Thyroid gland (tissue), 4 donors: ENCODE results near the gene MRNIP.
"Not testable (repeated sequence)": the region's sequence is repeated elsewhere in the genome, so short reads cannot be mapped to it uniquely, and the experiment has no call there.

Source experiments
- CTCF ChIP-seq, 6 experiments: fragments of 200-600 bp in 3 of 6; fragments of 450-650 bp in 3 of 6; sonication (generic) in 3 of 6; IDR thresholded peaks; one replicate each; pipeline ENCODE4 v1.5.1; 2016 to 2019; ENCODE audit warnings: antibody characterized with exemption in 6 of 6, mild to moderate bottlenecking in 2 of 6, inconsistent platforms in 1 of 6, moderate library complexity in 1 of 6
- POLR2A ChIP-seq, 2 donors: fragments of 450-650 bp; IDR thresholded peaks; one replicate each; pipeline ENCODE4 v1.6.1; 2017; ENCODE audit warnings: antibody characterized with exemption in 2 of 2, mild to moderate bottlenecking in 2 of 2, moderate library complexity in 1 of 2

GRCh38 chr5:179871533-179871932 lies 12.9 kb upstream of the MRNIP start:
- not testable (repeated sequence) for TF ChIP-seq CTCF, POLR2A (IDR thresholded peaks at IDR 0.05)
